GM12801 (cell line): ENCODE data around the gene SYT2.

Experiments used
- CTCF ChIP-seq: IDR thresholded peaks from one replicate; pipeline ENCODE4 v1.5.1; 2011; ENCODE audit warnings: control low read depth; ENCODE audit not compliant: insufficient read length; ENCODE audit errors: extremely low read depth

The SYT2 gene

DNA sequence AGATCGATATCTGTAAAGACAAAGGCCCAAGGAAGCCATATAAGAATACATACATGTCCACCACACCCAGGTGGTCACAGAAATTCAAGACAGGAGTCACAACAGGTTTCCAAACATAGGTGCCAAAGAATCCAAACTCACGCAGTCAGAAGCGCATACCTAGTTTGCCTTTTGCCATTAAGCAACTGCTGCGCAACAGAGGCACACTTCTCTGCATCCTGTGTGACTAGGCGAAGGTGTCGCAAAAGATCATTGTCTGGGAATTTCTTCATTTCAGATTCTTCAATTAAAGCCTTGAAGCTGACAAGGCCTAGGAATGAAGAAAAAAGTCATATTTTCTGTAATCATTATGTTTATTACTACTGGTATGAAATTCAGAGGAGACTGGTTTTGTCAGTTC, 32.2 kb upstream of the SYT2 start:
- TF ChIP-seq CTCF = no peak

DNA sequence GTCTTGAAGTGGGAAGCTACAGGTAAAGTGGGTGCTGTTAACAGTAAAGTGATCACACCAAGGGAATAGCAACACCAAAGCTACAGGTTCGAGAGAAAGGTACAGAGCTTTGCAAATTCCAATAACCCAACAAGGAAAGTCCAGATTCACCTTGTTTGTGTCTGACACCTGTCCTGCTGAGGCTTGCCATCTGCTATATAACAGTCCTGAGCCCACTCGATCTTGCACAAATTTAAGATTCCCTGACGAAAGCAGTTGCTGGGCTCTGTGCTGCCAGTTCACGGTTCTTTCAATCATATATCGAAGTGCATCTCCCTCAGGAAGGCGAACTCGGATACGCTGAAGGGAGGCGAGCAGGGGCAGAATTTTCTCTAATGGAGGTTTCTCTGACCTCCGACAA, 23.0 kb upstream of the SYT2 start:
- no peak for TF ChIP-seq CTCF

DNA sequence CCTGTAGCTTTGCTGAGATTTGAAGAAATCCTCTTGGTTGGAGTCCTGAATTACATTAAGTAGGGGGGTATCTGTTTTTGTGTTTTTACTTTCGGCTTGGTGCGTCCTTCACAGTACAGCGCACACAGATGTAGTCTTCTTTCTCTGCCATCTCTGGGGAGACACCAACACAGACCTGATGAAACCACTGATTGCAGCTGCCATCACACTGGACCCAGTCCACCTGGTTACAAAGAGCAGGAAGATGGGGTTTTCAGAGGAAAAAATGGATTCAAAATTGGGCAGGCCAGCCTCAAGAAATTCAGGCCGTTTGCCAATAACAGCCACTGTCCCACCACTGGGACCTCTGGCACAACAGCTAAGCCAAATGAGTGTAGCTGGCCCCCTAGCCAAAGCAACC, 18.7 kb upstream of the SYT2 start:
- TF ChIP-seq CTCF = no peak

DNA sequence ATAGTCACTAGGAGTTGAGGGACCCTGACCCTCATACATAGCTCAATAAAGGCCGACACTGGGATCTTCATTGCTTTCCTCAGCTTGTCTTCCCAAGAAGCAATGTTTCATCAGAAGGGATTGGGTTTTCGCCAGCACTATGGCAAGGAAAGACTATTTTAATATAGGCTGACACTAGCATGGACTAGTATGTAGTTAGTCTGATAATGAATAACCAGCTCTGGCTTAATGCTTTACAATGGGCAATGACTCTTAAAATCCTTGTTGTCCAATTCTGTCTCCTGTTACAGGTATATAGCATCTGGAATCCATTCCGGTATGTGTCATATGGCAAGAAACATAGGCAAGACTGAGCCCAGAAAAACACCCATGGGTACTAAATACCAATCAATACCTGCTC, 15.3 kb upstream of the SYT2 start:
- no peak for TF ChIP-seq CTCF

DNA sequence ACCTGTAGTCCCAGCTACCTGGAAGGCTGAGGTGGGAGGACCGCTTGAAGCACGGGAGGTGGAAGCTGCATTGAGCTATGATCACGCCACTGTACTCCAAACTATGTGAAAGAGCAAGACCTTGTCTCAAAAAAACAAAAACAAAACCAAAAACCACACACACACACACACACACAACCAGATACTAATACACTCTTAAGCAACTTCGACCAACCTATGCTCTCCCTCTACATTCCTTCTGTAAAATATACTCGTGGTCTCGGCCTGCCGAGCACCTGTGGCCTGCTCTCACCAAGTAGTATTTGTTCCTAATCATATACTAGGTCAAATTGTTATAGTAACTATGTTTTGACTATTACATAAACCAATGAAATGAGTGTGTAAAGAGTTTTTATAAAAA, 13.5 kb upstream of the SYT2 start:
- TF ChIP-seq CTCF = no peak

GRCh38 chr1:202716654-202717053, 6.4 kb upstream of the SYT2 start:
- TF ChIP-seq CTCF = no peak

GRCh38 chr1:202713110-202713509, 2.9 kb upstream of the SYT2 start:
- TF ChIP-seq CTCF = no peak
